ENCODE measurements around the gene BAIAP3. TPM values are rescaled to one million over a fixed set of nuclear protein-coding genes. Genes with fewer than 3 reads are reported as not detected.

BAIAP3 gene
- total and polyA plus RNA-seq, 2 of the 4 experiments (the other 2 are of a cell fraction) = 0.36 to 0.65 TPM

- no peak for TF ChIP-seq MAZ (IDR thresholded peaks at IDR 0.05; ENCODE audit: borderline replicate concordance, low read depth, low read length)
- TF ChIP-seq CHD1 (IDR thresholded peaks at IDR 0.05; ENCODE audit: low read depth, low read length) = no peak
Observed at GRCh38 chr16:1308036-1308976, 25.1 kb upstream of the BAIAP3 start (continued).

All from IMR-90 (cell line).